COLO668 (cell line): ENCODE measurements around the gene CDC37.
A peak's percentile ranks its signal among the peaks of the same experiment; 100 is the strongest.
"Not testable (repeated sequence)": the region's sequence is repeated elsewhere in the genome, so short reads cannot be mapped to it uniquely, and the experiment has no call there.

Source experiments
- DNase-seq: peaks from one replicate; lab custom pipeline; 2025; ENCODE audit not compliant: unreplicated experiment; lab: John Stamatoyannopoulos, UW

CDC37 gene

GRCh38 chr19:10395917-10396316, 7.4 kb downstream of the CDC37 start:
- no peak for DNase-seq

DNA sequence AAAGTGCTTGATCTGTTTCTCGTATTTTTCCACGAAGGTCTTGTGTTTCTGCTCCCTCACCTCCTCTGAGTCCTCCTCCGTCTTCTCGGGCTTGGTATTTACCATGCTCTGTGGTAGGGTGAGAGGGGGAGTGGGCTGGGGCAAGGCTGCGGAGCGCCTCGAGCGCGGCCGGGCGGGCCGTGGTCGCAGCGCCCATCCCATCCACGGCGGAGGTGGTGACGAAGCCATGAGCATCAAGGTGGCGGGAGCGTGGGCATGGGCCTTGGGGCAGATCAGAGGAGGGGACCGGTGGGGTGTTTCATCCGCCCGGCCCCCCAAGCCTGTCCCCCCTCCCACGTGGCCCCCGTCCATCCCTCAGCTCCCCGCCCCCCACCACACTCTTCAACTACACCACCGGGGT, 7.9 kb downstream of the CDC37 start:
- no peak for DNase-seq

DNA sequence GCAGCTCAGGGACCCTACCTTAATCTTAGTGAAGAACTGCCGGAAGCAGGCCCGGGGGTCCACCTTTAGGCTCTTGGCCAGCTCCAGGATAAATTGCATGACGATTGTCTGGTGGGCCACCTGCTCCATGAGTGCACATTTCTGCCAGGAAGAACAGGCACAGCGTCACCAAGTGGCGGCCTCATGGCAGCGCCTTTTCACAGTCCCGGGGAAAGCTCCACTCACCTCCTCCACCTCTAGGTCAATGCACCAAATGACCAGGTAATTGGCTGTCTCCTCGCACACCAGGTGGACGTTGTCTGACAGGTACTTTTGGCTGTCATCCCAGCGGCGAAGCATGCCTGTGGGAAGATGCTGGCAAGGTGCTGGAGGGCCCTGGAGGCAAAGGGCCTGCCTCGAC, 8.3 kb downstream of the CDC37 start:
- no peak for DNase-seq

DNA sequence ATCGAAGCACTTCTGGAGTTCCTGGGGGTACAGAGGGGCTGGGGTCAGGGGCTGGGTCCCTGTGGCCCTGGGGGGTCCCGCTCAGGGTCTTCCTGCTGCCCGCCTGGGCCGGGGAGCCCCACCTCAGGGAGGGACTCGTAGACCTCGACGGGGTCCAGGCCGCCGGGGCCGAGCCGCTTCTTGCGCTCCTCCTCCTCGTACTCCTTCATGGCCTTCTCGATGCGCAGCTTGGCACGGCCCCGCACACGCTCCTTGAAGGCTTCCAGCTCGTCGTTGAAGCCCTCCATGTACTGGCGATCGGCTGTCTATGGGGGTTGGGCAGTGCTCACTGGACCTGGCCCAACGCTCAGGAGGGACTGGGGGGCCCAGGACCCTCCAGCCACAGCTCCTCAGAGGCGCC, 10.2 kb downstream of the CDC37 start:
- DNase-seq = no peak

DNA sequence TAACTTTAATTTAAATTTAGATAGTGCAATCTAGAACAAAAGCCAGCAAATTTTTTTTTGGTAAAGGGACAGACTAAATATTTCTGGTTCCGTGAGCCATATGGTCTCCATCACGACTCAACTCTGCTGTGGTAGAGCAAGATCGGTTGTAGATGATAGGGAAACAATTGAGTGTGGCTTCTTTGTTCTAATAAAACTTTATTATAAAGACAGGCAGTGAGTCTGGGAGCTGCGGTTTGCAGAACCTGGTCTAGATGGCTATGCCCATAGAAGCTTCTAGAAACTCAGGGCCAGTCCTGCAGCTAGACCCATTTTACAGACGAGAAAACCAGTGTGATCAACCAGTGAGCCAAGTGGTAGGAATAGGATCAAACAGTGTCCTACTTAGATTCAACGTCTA, 11.2 kb downstream of the CDC37 start:
- DNase-seq = no peak

GRCh38 chr19:10390652-10391286, 12.6 kb downstream of the CDC37 start:
- peak; percentile 66 for DNase-seq

- no peak for DNase-seq
Observed at GRCh38 chr19:10389863-10390262, 13.5 kb downstream of the CDC37 start.

GRCh38 chr19:10388957-10389356, 14.4 kb downstream of the CDC37 start:
- DNase-seq = peak; percentile 83

GRCh38 chr19:10384580-10384979, 18.8 kb downstream of the CDC37 start:
- DNase-seq = no peak

DNA sequence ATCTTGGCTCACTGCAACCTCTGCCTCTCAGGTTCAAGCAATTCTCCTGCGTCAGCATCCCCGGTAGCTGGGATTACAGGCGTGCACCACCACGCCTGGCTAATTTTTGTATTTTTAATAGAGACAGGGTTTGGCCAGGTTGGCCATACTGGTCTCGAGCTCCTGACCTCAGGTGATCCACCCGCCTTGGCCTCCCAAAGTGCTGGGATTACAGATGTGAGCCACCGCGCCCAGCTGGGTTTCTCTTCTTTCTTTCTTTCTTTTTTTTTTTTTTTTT, 20.2 kb downstream of the CDC37 start:
- not testable (repeated sequence) for DNase-seq

GRCh38 chr19:10380313-10381102, 22.8 kb downstream of the CDC37 start, which contains the start of gene TYK2:
TSS of gene TYK2 (minus strand) at chr19:10380572. CDS start at chr19:10378406, 2,166 bp downstream.
- DNase-seq = peak; percentile 97

DNA sequence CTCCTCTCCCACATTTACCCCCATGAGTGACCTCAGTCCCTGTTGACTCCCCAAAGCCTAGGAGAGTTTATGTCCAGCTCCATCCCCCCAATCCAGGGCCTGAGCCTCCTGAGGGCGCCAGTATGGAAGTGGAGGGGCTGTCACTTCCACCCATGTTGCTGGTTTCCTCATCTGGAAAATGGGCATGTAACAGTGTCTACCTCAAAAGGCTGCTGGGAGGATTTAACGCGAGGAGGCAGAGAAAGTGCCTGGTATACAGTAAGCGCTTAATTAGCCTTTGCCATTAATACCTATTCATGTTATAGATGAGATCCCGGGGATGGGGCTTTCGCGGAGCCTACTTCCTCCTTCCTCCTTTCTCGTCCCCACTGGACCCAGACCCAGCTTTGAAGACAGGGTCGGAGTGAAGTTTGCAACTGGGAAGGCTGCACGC, 23.4 kb downstream of the CDC37 start:
- DNase-seq = no peak

- DNase-seq = no peak
Observed at GRCh38 chr19:10378124-10378523, 25.2 kb downstream of the CDC37 start.

DNA sequence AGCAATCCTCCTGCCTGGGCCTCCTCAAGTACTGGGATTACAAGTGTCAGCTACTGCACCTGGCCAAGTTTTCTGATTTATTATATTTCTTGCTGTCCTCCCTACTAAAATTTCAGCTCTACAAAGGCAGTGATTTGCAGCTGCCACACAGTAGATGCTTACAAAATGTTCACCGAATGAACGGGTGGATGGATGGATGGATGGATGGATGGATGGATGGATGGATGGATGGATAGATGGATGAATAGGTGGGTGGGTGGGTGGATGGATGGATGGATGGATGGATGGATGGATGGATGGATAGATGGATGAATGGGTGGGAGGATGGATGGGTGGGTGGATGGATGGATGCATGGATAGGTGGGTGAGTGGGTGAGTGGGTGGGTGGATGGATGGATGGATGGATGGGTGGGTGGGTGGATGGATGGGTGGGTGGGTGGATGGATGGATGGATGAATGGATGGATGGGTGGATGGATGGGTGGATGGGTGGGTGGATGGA, 26.2 kb downstream of the CDC37 start:
- not testable (repeated sequence) for DNase-seq

GRCh38 chr19:10374931-10375330, 28.4 kb downstream of the CDC37 start:
- DNase-seq = no peak

DNA sequence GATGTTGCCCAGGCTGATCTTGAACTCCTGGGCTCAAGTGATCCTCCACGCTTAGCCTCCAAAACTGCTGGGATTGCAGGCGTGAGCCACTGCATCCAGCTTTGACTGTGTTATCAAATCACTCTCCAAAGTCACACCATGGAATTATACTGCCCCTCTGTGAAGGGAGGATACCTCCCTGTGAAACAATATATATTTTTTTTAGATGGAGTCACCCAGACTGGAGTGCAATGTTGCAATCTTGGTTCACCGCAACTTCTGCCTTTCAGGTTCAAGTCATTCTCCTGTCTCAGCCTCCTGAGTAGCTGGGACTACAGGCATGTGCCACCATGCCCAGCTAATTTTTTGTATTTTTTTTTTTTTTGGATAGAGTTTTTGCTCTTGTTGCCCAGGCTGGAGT, 30.7 kb downstream of the CDC37 start:
- no peak for DNase-seq

- DNase-seq = no peak
Observed at GRCh38 chr19:10368101-10368803, 35.1 kb downstream of the CDC37 start.

- DNase-seq = not testable (repeated sequence)
Observed at GRCh38 chr19:10366950-10367512, 36.3 kb downstream of the CDC37 start.

DNA sequence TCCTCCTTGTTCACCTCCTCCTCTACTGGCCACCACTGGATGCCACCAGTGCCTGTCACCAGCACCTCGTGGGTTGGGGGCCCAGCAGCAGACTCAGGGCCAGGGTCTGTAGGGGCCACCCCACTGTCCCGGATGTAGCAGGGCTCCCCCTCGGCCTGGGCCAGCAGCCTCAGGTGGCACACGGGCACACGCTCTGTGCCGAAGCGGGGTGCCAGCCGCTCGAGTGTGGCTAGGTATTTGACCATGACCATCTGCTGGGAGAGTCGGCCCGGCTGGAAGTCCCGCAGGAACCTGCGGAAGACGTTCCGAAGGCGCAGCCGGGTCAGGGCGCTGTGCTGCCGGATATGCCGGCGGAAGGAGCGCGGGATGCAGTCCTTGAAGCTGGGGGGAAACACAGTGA, 37.8 kb downstream of the CDC37 start:
- DNase-seq = no peak

DNA sequence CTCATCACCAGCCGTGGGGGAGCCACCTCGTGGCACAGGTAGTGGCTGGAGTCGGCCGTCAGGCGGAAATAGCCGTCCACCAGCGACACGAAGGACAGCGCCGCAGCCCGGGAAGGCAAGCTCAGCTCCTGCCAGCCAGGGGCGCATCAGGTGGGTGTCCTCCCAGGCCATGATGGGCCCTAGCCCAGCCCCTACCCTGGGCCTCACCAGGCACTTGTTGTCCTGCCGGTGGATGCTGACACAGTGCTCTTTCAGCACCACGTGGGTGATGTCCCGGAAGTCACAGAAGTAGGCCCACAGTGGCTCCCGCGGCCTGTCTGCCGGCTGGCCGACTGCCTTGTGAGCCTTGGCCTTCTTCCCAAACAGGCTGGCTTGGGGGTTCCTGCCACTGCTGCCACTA, 38.7 kb downstream of the CDC37 start:
- no peak for DNase-seq

GRCh38 chr19:10363789-10364281, 39.5 kb downstream of the CDC37 start:
- no peak for DNase-seq
